ENCODE data around the gene NBPF4.
"Not testable (repeated sequence)": the region's sequence is repeated elsewhere in the genome, so short reads cannot be mapped to it uniquely, and the experiment has no call there.

GRCh38 chr1:108282528-108283257 is 38.8 kb upstream of the NBPF4 start:
- not testable (repeated sequence) for TF ChIP-seq CTCF (IDR thresholded peaks at IDR 0.05; ENCODE audit: insufficient read depth, low read length, poor library complexity, severe bottlenecking); EZH2phosphoT487 (conservative IDR thresholded peaks at IDR 0.05; ENCODE audit: low read length)

Data from SU-DHL-6 (cell line).